OCI-LY3 (cell line): Measurements from ENCODE around the gene SDHAF1.
"Not testable (repeated sequence)": the region's sequence is repeated elsewhere in the genome, so short reads cannot be mapped to it uniquely, and the experiment has no call there.

ENCODE experiments used
- H2AFZ ChIP-seq: fragments of 200-600, 300-600 bp; shearing (Covaris generic); 2 replicates; pipeline ENCODE4 v1.6.0; 2014; ENCODE audit warnings: antibody characterized with exemption, low read depth, low read length
- H3K27ac ChIP-seq: fragments of 200-600, 300-600 bp; sonication (generic); 2 replicates; pipeline ENCODE4 v1.5.1; 2014; ENCODE audit warnings: mild to moderate bottlenecking, low read length, moderate library complexity, mixed read lengths
- H3K27me3 ChIP-seq: fragments of 200-600, 300-600 bp; sonication (generic); 2 replicates; pipeline ENCODE4 v1.6.1; 2014; ENCODE audit warnings: low read depth, low read length, mixed read lengths
- H3K36me3 ChIP-seq: fragments of 200-600, 300-600 bp; sonication (generic); replicated peaks from 2 replicates; pipeline ENCODE3; 2014; ENCODE audit warnings: low read depth, low read length, mixed read lengths
- H3K4me1 ChIP-seq: fragments of 300-600, 200-600 bp; sonication (generic); 2 replicates; pipeline ENCODE4 v1.6.1; 2014; ENCODE audit warnings: low read length, mixed read lengths
- H3K4me2 ChIP-seq: fragments of 200-600, 300-600 bp; sonication (generic); 2 replicates; pipeline ENCODE4 v1.6.1; 2014; ENCODE audit warnings: low read length, mixed read lengths
- H3K4me3 ChIP-seq: fragments of 300-600, 200-600 bp; sonication (generic); 2 replicates; pipeline ENCODE4 v1.5.1; 2014; ENCODE audit warnings: antibody characterized with exemption, mild to moderate bottlenecking, low read length, moderate library complexity
- H3K79me2 ChIP-seq: fragments of 300-600, 200-600 bp; shearing (Covaris generic); 2 replicates; pipeline ENCODE4 v1.6.1; 2014; ENCODE audit warnings: mild to moderate bottlenecking, low read length, mixed read lengths
- H3K9ac ChIP-seq: fragments of 300-600, 200-600 bp; shearing (Covaris generic); 2 replicates; pipeline ENCODE4 v1.6.0; 2014; ENCODE audit warnings: mild to moderate bottlenecking, low read length, moderate library complexity
- H3K9me3 ChIP-seq: fragments of 200-600, 300-600 bp; shearing (Covaris generic); 2 replicates; pipeline ENCODE4 v1.6.1; 2014; ENCODE audit warnings: low read length, mixed read lengths; ENCODE audit not compliant: insufficient read depth
- H4K20me1 ChIP-seq: fragments of 200-600, 300-600 bp; sonication (generic); 2 replicates; pipeline ENCODE4 v1.6.1; 2016; ENCODE audit warnings: low read length, mixed read lengths; ENCODE audit not compliant: insufficient read depth
- CTCF ChIP-seq: fragments of 200-600, 300-600 bp; sonication (generic); IDR thresholded peaks from 2 replicates; pipeline ENCODE4 v1.5.1; 2014; ENCODE audit warnings: antibody characterized with exemption, low read length, low read depth
- EZH2phosphoT487 ChIP-seq: fragments of 200-600 bp; shearing (Covaris generic); IDR thresholded peaks from 2 replicates; pipeline ENCODE4 v1.6.1; 2018; ENCODE audit warnings: antibody characterized with exemption, mixed run types, low read depth

SDHAF1 gene

GRCh38 chr19:35995048-35995993 lies at the start of gene SDHAF1:
SDHAF1 (plus strand) TSS chr19:35995188; CDS start chr19:35995275, 87 bp downstream.
- H2AFZ ChIP-seq = peak within 1 kb of the TSS; percentile 85; the same call in 1 of the 2 replicates
- peak within 1 kb of the TSS; percentile 66 for H3K9ac ChIP-seq
- H3K4me2 ChIP-seq = peak within 1 kb of the TSS; percentile 84
- TF ChIP-seq CTCF = no peak
- no peak for TF ChIP-seq EZH2phosphoT487
- no peaks in the 10 kb centered on the region for H3K9me3 ChIP-seq
- peak within 1 kb of the TSS; percentile 78 for H3K4me3 ChIP-seq
- peaks cover 25% of the 10 kb centered on the region for H3K4me1 ChIP-seq
- H3K27me3 ChIP-seq = no peaks in the 10 kb centered on the region
- H3K27ac ChIP-seq = peak within 1 kb of the TSS; percentile 22
- no peaks in the 10 kb centered on the region for H4K20me1 ChIP-seq
- H3K79me2 ChIP-seq = peaks cover 33% of the 10 kb centered on the region
- peaks cover 6% of the 10 kb centered on the region for H3K36me3 ChIP-seq

GRCh38 chr19:35946203-35946602 lies 48.8 kb upstream of the SDHAF1 start:
- Histone ChIP-seq H3K4me1 (no peaks in the 10 kb centered on the region), H3K4me3 (no peak overlapping the region), H3K36me3 (peaks cover 3% of the 10 kb centered on the region), H2AFZ (no peak overlapping the region), H3K27ac (no peak overlapping the region), H3K9ac (no peak overlapping the region), H4K20me1 (no peaks in the 10 kb centered on the region), H3K4me2 (no peak overlapping the region), H3K79me2 (no peaks in the 10 kb centered on the region), H3K9me3 (no peaks in the 10 kb centered on the region), H3K27me3 (0 out of 2 replicates have a peak, but pooled peaks cover 10% of the 10 kb centered on the region)
- TF ChIP-seq EZH2phosphoT487 (no peak), CTCF (no peak)

GRCh38 chr19:35949131-35949530 lies 45.9 kb upstream of the SDHAF1 start:
- Histone ChIP-seq H3K4me1 (no peaks in the 10 kb centered on the region), H3K9me3 (no peaks in the 10 kb centered on the region), H3K36me3 (no peaks in the 10 kb centered on the region), H3K9ac (no peak overlapping the region), H4K20me1 (no peaks in the 10 kb centered on the region), H3K4me2 (no peak overlapping the region), H3K27me3 (0 out of 2 replicates have a peak, but pooled peaks cover 14% of the 10 kb centered on the region), H2AFZ (no peak overlapping the region), H3K4me3 (no peak overlapping the region), H3K27ac (no peak overlapping the region), H3K79me2 (no peaks in the 10 kb centered on the region)
- no peak for TF ChIP-seq CTCF
- no peak for TF ChIP-seq EZH2phosphoT487

GRCh38 chr19:35955881-35956634 lies 38.9 kb upstream of the SDHAF1 start:
- Histone ChIP-seq H3K4me1 (no peaks in the 10 kb centered on the region), H3K9me3 (no peaks in the 10 kb centered on the region), H4K20me1 (no peaks in the 10 kb centered on the region), H3K27ac (no peak overlapping the region), H3K36me3 (no peaks in the 10 kb centered on the region), H3K27me3 (0 out of 2 replicates have a peak, but pooled peaks cover 4% of the 10 kb centered on the region), H3K9ac (no peak overlapping the region), H3K4me3 (no peak overlapping the region), H2AFZ (no peak overlapping the region), H3K4me2 (no peak overlapping the region), H3K79me2 (no peaks in the 10 kb centered on the region)
- TF ChIP-seq EZH2phosphoT487 = no peak
- no peak for TF ChIP-seq CTCF

- not testable (repeated sequence) for H3K4me3 ChIP-seq, H3K9ac ChIP-seq, H3K4me1 ChIP-seq, H3K27me3 ChIP-seq, H3K4me2 ChIP-seq, H2AFZ ChIP-seq, H4K20me1 ChIP-seq, H3K9me3 ChIP-seq, H3K36me3 ChIP-seq, H3K79me2 ChIP-seq, H3K27ac ChIP-seq
These were observed 37.6 kb upstream of the SDHAF1 start for GRCh38 chr19:35957411-35957810.
